ENCODE measurements around the gene IPPK. TPM values are rescaled to one million over a fixed set of nuclear protein-coding genes. Genes with fewer than 3 reads are reported as not detected.

The IPPK gene
- total RNA-seq, 1 experiment from 2014 or later = 10.6 TPM

DNA sequence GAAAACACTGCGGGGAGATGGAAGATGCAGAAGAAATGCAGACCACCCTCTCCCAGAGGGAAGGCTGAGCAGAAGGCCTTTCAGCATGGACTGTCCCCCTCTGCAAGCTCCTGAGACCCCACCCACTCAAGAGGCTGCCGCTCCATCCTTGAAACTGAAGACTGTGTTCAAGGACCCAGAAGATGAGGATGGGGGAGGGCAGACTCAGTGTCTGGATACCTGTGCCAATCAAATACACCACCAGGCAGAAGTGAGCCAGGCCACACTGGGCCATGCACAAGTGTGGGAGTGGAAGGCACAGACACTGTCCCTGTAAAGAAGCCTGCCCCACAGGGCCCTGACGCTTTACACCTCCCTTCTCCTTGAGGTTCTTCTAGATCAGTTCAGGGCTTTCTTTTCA, 40.0 kb upstream of the IPPK start:
- intact Hi-C loops (cut with micrococcal nuclease) = no loop called here
- Histone ChIP-seq H3K36me3 (ENCODE audit: low read depth, low read length) (peaks cover 2% of the 10 kb centered on the region; the same call in 1 of the 2 replicates), H4K20me1 (ENCODE audit: low read length) (no peaks in the 10 kb centered on the region), H3K9me3 (ENCODE audit: low read length) (no peaks in the 10 kb centered on the region), H3K79me2 (ENCODE audit: low read length) (no peaks in the 10 kb centered on the region), H3K27ac (ENCODE audit: low read length) (no peak overlapping the region), H2AFZ (ENCODE audit: low read length) (no peak overlapping the region), H3K27me3 (ENCODE audit: low read length) (no peaks in the 10 kb centered on the region), H3F3A (ENCODE audit: low read length, unreplicated experiment) (no peaks in the 10 kb centered on the region), H3K9me2 (replicated peaks; ENCODE audit: low read length) (no peaks in the 10 kb centered on the region), H3K4me3 (ENCODE audit: low read length) (no peak overlapping the region), H3K9ac (ENCODE audit: low read length) (no peak overlapping the region), H3K4me1 (ENCODE audit: insufficient read depth, low read length) (peaks cover 26% of the 10 kb centered on the region), H3K4me2 (ENCODE audit: low read length) (no peak overlapping the region)
- ATAC-seq = no peak
- ChIA-PET POLR2A (ENCODE audit: unreplicated experiment) (no interaction called here), CTCF (no interaction called here)
- TF ChIP-seq CTCF (conservative IDR thresholded peaks at IDR 0.05; ENCODE audit: low read depth, low read length) (no peak), EZH2 (IDR thresholded peaks at IDR 0.05; ENCODE audit: low read length, unreplicated experiment) (no peak), EZH2phosphoT487 (IDR thresholded peaks at IDR 0.05; ENCODE audit: borderline replicate concordance, low read length) (no peak)
- DNase-seq = no peak
- no TSS peak for BruUV-seq (replicated peaks)

DNA sequence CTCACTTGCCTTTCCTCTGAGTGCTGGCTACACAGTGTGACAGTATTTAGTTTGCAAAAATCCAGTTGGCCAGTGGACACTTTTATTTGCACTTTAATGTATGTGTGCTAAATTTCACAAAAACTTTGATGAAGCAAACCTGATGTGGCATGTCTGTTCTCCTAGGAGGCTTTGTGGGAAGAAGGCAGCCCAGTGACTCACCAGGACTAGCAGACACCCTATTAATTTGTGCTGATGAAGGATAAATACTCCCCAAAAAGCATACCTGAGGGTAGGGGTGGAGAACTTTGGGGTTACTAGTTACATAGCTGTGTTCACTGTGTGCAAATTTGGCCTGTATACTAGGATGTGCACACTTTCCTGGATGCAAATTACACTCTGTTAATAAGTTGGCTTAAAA, 39.3 kb upstream of the IPPK start:
- Histone ChIP-seq H3K27me3 (ENCODE audit: low read length) (no peaks in the 10 kb centered on the region), H3K9me3 (ENCODE audit: low read length) (no peaks in the 10 kb centered on the region), H3K4me1 (ENCODE audit: insufficient read depth, low read length) (peaks cover 26% of the 10 kb centered on the region), H3K27ac (ENCODE audit: low read length) (no peak overlapping the region), H4K20me1 (ENCODE audit: low read length) (no peaks in the 10 kb centered on the region), H3K4me2 (ENCODE audit: low read length) (no peak overlapping the region), H3K4me3 (ENCODE audit: low read length) (no peak overlapping the region), H2AFZ (ENCODE audit: low read length) (no peak overlapping the region), H3K9me2 (replicated peaks; ENCODE audit: low read length) (no peaks in the 10 kb centered on the region), H3K79me2 (ENCODE audit: low read length) (no peaks in the 10 kb centered on the region), H3K9ac (ENCODE audit: low read length) (no peak overlapping the region), H3F3A (ENCODE audit: low read length, unreplicated experiment) (no peaks in the 10 kb centered on the region), H3K36me3 (ENCODE audit: low read depth, low read length) (peaks cover 2% of the 10 kb centered on the region; the same call in 1 of the 2 replicates)
- ChIA-PET CTCF (no interaction called here), POLR2A (ENCODE audit: unreplicated experiment) (no interaction called here)
- DNase-seq (no peak), ATAC-seq (no peak)
- intact Hi-C loops (cut with micrococcal nuclease) = no loop called here
- BruUV-seq (replicated peaks) = no TSS peak
- TF ChIP-seq EZH2phosphoT487 (IDR thresholded peaks at IDR 0.05; ENCODE audit: borderline replicate concordance, low read length) = no peak
- TF ChIP-seq CTCF (conservative IDR thresholded peaks at IDR 0.05; ENCODE audit: low read depth, low read length) = no peak
- no peak for TF ChIP-seq EZH2 (IDR thresholded peaks at IDR 0.05; ENCODE audit: low read length, unreplicated experiment)

DNA sequence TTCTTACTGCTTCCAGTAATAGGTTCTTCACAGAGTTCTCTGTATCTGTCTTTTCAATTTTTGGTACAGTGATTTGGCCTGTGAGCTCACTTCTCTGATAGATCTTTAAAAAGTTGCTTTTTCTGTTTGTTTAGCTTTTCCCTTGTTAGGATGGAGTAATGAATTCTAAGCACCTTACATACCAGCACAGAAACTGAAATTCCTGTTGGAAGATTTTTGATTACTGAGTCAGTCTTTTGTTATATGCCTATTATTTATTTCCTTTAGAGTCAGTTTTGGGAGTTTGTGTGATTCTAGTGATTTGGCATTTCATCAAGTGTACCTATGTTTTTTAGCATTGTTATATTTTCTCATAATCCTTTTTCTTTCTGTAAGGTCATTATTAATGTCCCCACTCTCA, 37.6 kb upstream of the IPPK start:
- Histone ChIP-seq H3K79me2 (ENCODE audit: low read length) (no peaks in the 10 kb centered on the region), H3K36me3 (ENCODE audit: low read depth, low read length) (peaks cover 2% of the 10 kb centered on the region; the same call in 1 of the 2 replicates), H3K4me1 (ENCODE audit: insufficient read depth, low read length) (peaks cover 26% of the 10 kb centered on the region), H4K20me1 (ENCODE audit: low read length) (no peaks in the 10 kb centered on the region), H3K27ac (ENCODE audit: low read length) (peak overlapping the region; percentile 93; the same call in 1 of the 2 replicates), H3K9me3 (ENCODE audit: low read length) (no peaks in the 10 kb centered on the region), H3F3A (ENCODE audit: low read length, unreplicated experiment) (no peaks in the 10 kb centered on the region), H3K4me3 (ENCODE audit: low read length) (no peak overlapping the region), H3K4me2 (ENCODE audit: low read length) (no peak overlapping the region), H2AFZ (ENCODE audit: low read length) (no peak overlapping the region), H3K9ac (ENCODE audit: low read length) (no peak overlapping the region), H3K27me3 (ENCODE audit: low read length) (no peaks in the 10 kb centered on the region), H3K9me2 (replicated peaks; ENCODE audit: low read length) (no peaks in the 10 kb centered on the region)
- DNase-seq = peak; percentile 35
- intact Hi-C loops (cut with micrococcal nuclease) = no loop called here
- ATAC-seq = no peak
- TF ChIP-seq EZH2 (IDR thresholded peaks at IDR 0.05; ENCODE audit: low read length, unreplicated experiment) (no peak), EZH2phosphoT487 (IDR thresholded peaks at IDR 0.05; ENCODE audit: borderline replicate concordance, low read length) (no peak), CTCF (conservative IDR thresholded peaks at IDR 0.05; ENCODE audit: low read depth, low read length) (no peak)
- CTCF ChIA-PET = no interaction called here
- POLR2A ChIA-PET (ENCODE audit: unreplicated experiment) = no interaction called here
- BruUV-seq (replicated peaks) = no TSS peak
